NCI-H1436 treated with DMSO at 0.1 percent for 48 hours (cell line): ENCODE measurements around the gene SRBD1.

ENCODE experiments used
- DNase-seq: peaks from one replicate; lab custom pipeline; 2025; lab: John Stamatoyannopoulos, UW

Gene SRBD1

GRCh38 chr2:45611020-45611859, at the start of gene SRBD1:
TSS of gene SRBD1 (minus strand) at chr2:45611267. CDS start at chr2:45605441, 5,826 bp downstream.
- DNase-seq = peak; percentile 64

GRCh38 chr2:45654250-45654649, 43.2 kb upstream of the SRBD1 start:
- no peak for DNase-seq

GRCh38 chr2:45653122-45653913, 42.3 kb upstream of the SRBD1 start:
- no peak for DNase-seq

GRCh38 chr2:45652090-45653031, 41.3 kb upstream of the SRBD1 start:
- DNase-seq = no peak

- no peak for DNase-seq
These were observed 40.5 kb upstream of the SRBD1 start, which contains the start of gene PRKCE for GRCh38 chr2:45651415-45652089. TSS of gene PRKCE (plus strand) at chr2:45651675.

- no peak for DNase-seq
These were observed 39.9 kb upstream of the SRBD1 start for GRCh38 chr2:45650851-45651414.

GRCh38 chr2:45649858-45650811, 39.1 kb upstream of the SRBD1 start:
- no peak for DNase-seq

GRCh38 chr2:45649462-45649857, 38.4 kb upstream of the SRBD1 start:
- no peak for DNase-seq

GRCh38 chr2:45648636-45649035, 37.6 kb upstream of the SRBD1 start:
- no peak for DNase-seq

- DNase-seq = no peak
These were observed 37.0 kb upstream of the SRBD1 start for GRCh38 chr2:45647986-45648520.

GRCh38 chr2:45647356-45647755, 36.3 kb upstream of the SRBD1 start:
- DNase-seq = no peak

- DNase-seq = no peak
These were observed 35.2 kb upstream of the SRBD1 start for GRCh38 chr2:45646289-45646688.

- no peak for DNase-seq
These were observed 32.8 kb upstream of the SRBD1 start for GRCh38 chr2:45643543-45644542.

GRCh38 chr2:45643095-45643494, 32.0 kb upstream of the SRBD1 start:
- DNase-seq = no peak

GRCh38 chr2:45640576-45640975, 29.5 kb upstream of the SRBD1 start:
- no peak for DNase-seq

- no peak for DNase-seq
These were observed 26.4 kb upstream of the SRBD1 start for GRCh38 chr2:45637440-45637839.

- DNase-seq = no peak
These were observed 24.9 kb upstream of the SRBD1 start for GRCh38 chr2:45636008-45636407.

- DNase-seq = no peak
These were observed 23.2 kb upstream of the SRBD1 start for GRCh38 chr2:45634223-45634622.
